HG03045 (cell line): Measurements from ENCODE around the gene PRAC2.
"Not testable (repeated sequence)": the region's sequence is repeated elsewhere in the genome, so short reads cannot be mapped to it uniquely, and the experiment has no call there.

Source experiments
- ATAC-seq: cut with Tn5 transposase; IDR thresholded peaks from one replicate; pipeline ENCODE4 v1.9.1; 2021; ENCODE audit warnings: mild to moderate bottlenecking, moderate library complexity; ENCODE audit not compliant: unreplicated experiment

PRAC2 gene

DNA sequence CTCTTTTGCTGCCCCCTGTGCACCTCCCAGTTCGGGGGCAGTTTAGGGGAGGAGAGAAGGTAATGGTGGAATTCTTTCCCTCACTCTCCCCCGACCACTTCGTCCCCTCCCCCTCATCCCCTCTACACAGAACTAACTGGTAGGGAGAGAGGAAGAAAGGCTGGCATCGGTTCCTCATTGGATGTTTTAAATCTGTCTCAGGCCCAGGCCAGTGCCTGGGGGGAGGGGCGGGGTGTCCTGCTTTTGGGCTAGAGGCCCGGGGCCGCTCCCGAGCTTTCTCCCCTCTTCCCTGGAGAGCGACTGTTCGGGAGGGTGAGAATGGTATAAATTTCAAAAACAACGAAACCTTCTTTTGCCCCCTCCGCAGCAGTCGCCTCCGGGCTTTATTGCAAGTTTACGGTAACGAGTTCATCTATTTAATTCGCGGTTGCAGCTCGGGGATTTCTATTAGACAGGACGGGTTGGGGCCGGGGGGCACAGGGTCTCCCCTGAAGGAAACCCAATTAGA, at the start of gene PRAC2:
Gene PRAC2 (plus strand): TSS at position 271 of the 508 bp plus-strand sequence. CDS start 1,226 bp downstream, outside the sequence.
- no peak for ATAC-seq

- no peak for ATAC-seq
Measured at GRCh38 chr17:48676963-48677558, 45.9 kb upstream of the PRAC2 start.

DNA sequence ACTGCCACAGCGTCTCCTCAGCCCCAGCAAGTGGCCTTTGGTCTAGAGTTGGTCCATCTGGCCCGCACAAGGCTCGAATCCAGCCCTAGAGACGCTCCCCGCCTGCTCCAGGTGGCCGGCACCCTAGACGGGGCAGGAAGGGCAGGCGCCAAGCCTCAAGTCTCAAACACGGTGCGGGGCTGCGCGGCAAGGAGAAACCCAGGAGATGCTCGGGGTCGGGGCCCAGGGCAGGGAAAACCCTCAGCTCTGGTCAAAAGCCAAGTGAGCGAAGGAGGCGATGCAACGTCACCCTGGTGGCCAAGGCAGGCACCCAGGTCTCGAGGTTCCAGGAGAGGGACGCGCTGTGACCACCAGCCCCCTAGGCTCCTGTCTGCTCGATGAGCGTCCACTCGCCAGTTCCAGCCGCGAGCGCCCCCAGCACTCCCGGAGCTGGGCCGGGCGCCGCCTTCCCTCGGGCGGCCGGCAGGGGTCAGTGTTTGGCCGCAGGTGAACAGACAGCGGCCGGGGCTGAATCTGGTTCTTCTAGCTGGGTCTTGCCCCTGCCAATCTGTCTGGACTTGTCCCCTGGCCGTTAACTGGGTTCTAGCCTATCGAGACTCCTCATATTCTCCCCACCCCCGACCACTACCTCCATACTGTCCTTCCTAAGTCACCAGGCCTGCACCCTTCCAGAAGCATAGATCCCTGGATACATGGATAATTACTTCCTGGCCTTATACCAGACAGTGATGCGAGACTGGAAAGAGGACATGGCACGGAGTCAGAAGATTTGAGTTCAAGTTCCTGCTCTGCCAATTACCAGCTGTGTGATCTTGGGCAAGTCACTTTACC, 44.6 kb upstream of the PRAC2 start:
- no peak for ATAC-seq

DNA sequence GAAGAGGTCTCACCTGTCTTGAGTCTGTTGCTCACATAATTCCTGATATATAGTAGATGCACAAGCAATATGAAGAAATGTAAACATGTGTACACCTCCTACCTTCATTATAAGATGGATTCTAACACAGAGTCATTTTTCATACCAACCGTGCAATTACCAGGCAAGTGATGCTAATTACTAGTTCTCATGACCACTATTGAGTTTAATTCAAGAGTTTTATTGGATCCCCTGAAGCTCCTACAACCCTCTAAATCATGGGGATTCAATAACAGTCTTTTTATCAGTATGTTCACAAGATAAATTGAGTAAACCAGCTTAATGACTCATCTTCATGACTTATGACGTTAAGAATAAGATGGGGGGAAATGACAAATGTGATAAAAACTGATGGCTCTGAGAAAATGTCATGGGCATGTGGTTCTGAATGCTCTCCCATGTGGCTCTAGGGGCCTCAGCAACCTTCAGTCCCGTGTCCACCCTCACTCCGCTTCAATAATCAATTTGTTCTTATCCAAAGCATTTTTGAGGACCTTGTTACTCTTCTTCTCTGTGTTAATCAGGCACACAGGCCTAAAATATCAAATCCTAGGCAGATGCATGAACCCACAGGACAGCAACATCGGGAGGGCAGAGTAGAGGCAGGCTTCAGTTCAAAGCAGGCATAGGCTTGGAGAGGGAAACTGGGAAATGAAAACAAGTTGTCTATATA, 43.4 kb upstream of the PRAC2 start:
- no peak for ATAC-seq

GRCh38 chr17:48681609-48682008, 41.4 kb upstream of the PRAC2 start:
- ATAC-seq, result no peak

DNA sequence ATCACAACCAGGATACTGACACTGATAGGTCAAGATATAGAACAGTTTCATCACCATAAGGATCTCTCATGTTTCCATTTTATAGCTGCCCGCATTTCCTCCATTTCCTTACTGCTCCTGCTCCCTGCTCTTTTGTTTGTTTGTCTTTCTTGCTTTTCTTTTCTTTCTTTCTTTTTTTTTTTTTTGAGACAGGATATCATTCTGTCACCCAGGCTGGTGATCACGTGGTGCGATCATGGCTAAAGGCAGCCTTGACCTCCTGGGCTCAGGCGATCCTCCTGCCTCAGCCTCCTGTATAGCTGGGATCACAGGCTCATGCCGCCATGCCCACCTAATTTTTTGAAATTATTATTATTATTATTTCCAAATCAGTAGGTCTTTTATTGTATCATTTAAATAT, 32.3 kb upstream of the PRAC2 start:
- ATAC-seq, result no peak

DNA sequence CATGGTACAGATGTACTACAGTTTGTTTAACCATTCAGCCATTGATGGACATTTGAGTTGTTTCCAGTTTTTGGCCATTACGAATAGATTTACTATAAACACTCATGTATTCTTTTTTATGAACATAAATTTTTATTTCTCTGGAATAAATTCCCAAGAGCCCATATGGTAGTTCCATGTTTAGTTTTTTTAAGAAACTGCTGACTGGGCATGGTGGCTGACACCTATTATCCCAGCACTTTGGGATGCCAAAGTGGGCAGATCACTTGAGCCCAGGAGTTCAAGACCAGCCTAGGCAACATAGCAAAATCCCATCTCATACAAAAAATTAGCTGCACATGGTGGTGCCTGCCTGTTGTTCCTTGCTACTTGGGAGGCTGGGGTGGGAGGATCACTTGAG, 30.9 kb upstream of the PRAC2 start:
- ATAC-seq, result no peak

- no peak for ATAC-seq
Measured at GRCh38 chr17:48693178-48693577, 29.8 kb upstream of the PRAC2 start.

- ATAC-seq, result no peak
Measured at GRCh38 chr17:48701864-48702532, 21.0 kb upstream of the PRAC2 start.

GRCh38 chr17:48704361-48705248, 18.4 kb upstream of the PRAC2 start:
- no peak for ATAC-seq

- ATAC-seq, result no peak
Measured at GRCh38 chr17:48711128-48711527, 11.9 kb upstream of the PRAC2 start.

DNA sequence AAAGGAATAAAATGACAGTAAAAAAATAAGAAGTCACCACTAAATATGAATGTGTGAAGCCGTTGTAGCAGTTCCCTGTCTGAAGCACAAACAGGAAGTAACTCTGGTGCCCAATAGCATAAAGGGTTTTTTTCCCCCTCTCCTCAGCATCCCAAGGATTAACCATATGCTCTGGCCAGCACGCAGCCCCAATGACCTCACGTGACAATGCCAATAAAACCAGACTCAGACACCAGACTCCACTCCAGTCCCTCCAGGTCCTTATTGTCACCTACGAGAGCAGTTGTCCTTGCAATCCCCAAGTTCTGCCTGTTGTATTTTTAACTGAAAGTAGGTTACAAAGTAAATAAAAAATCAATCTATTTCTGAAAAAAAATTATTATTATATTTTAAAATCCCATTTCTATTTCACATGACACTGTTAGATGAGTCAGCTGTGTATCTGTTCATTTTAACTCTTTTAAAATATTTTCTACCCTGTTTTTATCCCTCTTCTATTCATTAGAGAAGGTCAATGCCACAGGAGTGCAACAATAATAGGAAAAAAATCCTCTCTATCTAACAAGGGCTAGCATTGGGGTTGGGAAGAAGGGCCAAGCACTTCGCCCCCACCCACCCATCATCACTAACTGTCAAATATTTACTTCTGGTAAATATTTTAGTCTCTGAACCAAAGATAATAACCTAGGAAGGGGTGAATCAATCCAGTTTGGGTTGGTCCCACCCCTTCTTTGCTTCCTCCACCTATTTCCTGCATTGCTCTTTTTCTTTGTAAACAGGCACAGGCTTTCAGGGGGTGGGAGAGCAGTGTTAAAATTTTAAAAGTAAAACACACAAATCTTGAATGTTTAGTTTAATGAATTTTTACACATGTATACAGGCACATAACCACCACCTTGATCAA, 7.2 kb upstream of the PRAC2 start:
- no peak for ATAC-seq

GRCh38 chr17:48716549-48716948, 6.4 kb upstream of the PRAC2 start:
- ATAC-seq, result not testable (repeated sequence)

DNA sequence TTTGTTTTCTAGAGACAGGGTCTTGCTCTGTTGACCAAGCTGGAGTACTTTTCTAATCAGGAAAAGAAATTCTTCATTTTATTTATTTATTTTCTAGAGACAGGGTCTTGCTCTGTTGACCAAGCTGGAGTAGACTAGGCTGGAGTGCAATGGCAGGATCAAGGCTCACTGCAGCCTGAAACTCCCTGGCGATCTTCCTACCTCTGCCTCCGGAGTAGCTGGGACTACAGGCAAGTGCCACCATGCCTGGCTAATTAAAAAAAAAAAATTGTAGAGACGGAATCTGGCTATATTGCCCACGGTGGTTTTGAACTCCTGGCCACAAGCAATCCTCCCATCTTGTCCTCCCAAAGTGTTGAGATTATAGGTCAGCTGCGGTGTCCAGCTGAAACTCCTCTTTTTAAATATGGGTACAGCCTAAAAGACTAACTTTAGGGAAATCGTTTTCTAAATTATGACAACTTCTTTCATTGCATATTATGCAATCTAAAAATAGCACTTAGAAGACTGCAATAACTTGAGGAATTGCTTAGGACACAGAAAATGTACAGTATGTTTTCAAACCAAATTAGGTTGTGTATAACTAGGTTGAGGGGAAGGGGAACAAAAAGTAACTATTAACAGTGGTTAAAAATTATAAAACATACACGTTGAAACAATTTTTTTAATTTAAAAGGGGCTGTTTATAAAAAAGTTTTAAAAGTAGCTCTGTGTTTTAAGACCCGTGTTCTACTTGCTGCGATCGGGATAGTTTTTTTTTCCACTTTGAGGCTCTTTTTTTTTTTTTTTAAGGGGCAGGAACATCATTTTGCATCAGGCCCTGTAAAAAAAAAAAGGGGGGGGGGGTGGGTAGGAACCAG, 5.4 kb upstream of the PRAC2 start:
- no peak for ATAC-seq

DNA sequence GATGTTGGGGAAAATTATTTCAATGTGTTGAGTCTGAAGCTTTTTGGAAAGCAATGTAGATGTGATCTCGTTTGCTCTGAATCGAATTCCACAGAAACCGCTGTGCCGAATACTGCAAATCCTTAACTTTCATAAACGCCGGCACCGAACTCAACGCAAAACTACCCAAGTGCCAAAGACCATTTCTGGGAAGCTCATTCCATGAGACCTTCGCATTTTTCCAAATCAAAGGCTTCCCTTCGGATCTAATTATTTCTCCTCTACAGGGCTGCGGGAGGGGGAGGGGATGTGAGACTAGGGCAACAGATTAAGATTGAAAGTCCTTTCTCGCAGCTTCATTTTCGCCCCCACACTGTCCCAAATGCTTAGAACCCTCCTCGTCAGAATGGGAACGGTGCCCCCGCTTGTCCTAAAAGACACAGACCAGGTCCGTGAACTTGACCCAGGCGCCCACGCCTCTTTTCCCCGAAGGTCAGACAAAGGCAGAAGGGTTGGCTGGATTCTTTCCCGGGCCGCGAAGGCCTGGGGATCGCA, 4.7 kb upstream of the PRAC2 start:
- ATAC-seq, result no peak

- no peak for ATAC-seq
Measured at GRCh38 chr17:48718761-48719641, 4.0 kb upstream of the PRAC2 start.
